HG03135 (cell line): ENCODE measurements around the gene NDST1.
"Not testable (repeated sequence)": the region's sequence is repeated elsewhere in the genome, so short reads cannot be mapped to it uniquely, and the experiment has no call there.

Experiments used
- ATAC-seq: cut with Tn5 transposase; IDR thresholded peaks from one replicate; pipeline ENCODE4 v1.9.1; 2021; ENCODE audit warnings: mild to moderate bottlenecking, moderate library complexity; ENCODE audit not compliant: unreplicated experiment

Gene NDST1

DNA sequence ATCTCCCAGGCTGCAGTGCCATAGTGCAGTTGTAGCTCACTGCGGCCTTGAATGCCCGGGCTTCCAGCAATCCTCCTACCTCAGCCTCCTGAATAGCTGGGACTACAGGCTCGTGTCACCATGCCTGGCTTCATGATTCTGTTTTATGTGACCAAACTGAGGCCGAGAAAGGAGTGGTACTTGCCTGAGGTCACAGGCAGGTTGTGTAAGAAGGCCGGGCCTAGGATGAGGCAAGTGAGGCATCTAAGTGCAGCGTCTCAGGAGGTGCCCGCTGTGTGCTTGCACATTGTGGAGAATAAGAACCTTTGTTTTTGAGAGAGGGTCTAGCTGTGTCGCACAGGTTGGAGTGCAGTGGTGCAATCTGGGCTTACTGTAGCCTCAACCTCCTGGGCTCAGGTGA lies 2.1 kb upstream of the NDST1 start:
- no peak for ATAC-seq

DNA sequence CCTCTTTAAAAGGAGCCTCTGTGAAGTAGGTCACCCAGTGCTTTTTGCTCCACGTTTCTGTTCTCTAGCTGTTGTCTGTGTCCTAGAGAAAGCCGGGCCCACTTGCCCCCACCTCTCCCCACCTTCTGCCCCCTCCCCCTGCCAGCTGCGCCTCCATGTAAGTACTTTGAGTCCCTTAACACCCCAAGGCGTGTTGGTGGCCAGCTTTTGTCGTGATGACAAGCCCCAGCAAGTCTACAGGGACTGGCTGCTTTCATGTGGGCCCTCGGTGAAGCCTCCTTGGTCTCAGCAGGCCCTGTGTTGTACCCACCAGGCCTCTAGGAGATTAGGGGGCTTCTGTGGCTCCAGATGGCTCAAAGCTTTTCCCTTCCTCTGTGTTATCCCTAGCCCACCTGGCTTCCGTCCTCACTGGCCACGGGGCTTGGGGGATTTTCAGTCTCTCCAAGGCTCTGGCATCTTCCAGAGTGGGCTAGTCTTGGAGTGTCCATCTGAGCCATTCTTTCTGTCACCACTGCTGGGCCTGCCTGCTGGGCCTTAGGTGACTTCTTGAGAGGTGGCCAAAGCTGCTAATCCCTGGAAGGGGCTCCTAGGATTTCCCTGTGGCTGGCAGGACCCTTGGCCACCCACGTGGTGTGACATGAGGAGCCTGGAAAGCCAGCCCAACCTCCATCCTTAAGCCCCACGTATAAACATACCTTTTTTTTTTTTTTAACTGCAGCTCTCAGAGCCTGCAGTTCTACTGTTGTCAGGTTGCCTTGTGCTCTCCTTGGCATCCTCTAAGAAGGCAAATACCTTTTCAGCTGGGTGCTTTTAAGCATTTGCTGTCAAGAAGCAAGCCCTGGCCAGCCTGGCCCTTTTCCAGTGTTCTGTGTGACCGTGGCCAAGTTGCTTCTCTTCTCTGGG lies 1.1 kb upstream of the NDST1 start:
- ATAC-seq = no peak

DNA sequence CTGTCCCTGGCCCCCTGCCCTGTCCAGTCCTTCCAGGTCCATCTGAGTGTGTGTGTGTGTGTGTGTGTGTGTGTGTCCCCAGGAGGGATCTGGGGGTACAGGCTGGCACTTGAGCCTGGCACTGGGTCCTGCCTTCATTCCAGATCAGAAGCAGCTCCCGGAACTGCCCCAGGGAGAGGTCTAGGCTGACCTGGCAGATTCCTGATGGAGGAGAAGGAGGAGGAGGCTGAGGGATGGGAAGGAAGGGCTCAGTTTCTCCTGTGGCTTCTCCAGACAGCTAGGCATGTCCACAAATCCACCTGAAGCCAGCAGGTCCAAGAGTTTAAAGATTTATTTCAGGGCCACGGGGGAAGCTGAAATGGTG lies 328 bp downstream of the NDST1 start:
- no peak for ATAC-seq

- ATAC-seq = no peak
These were observed 897 bp downstream of the NDST1 start for GRCh38 chr5:150508828-150509227.

GRCh38 chr5:150509992-150510391 lies 2.1 kb downstream of the NDST1 start:
- ATAC-seq = no peak

- no peak for ATAC-seq
These were observed 2.7 kb downstream of the NDST1 start for GRCh38 chr5:150510460-150511263.

GRCh38 chr5:150511578-150512367 lies 3.8 kb downstream of the NDST1 start:
- no peak for ATAC-seq

- ATAC-seq = no peak
These were observed 4.4 kb downstream of the NDST1 start for GRCh38 chr5:150512368-150512747.

DNA sequence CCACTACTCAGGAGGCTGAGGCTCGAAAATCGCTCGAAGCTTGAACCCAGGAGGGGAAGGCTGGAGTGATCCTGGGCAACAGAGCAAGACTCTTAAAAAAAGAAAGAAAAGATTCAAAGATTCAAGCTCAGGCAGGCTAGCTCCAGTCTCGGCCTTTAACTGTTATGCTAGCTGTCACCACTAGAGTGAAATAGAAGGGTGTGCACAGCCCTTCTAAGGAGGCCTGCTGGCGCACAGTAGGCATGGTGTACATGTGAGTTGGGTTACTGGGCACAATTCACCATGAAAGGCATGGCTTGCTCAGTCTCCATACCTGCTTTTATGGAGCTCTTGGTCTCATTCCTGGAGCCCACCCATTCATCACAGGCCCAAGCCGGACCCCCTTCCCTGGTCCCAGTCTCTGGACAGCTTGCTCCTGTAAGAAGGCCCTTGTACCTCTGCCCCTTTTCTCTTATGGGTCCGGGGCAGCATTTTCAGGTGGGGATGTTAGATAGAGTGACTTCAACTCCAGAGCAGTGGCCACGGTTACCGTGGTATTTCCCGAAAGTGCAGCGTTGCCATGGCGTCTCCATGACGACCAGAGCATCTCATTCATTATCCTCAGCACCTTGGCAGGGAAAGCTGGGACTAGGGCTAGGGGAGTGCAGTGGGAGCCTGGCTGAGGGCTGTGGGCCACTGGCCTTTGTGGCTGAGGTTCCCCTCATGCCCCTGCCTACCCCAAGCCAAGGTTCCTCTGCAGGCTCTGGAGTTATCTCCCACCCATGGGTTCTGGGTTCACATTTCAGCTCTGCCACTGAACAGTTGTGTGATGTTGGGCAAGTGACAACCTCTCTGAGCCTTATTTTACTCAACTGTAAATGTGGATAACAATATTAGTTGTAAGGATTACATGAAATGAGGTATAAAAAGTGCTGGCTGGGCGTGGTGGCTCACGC lies 5.7 kb downstream of the NDST1 start:
- ATAC-seq = no peak

DNA sequence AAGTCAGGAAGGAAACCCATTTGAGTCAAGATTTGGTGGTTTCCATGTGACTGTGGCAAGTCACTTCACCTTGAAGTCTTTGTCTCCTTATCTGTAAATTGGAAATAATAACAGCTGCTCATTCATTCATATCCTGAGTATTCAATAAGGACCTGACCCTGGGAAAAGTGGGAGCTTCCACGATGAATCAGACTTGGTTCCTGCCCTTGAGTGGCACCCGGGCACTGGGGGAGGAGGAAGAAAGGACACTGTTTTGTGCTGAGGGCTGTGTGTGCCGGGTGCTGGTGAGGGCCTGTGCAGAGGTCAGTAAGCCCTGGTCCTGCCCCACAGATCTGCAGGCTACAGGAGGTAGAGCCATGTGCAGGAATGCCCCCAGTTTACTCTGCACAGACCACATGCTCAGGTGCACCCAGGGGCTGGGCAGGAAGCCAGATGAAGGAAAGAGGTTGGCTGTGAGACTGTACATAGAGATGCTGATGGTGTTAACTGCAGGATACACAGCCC lies 6.8 kb downstream of the NDST1 start:
- ATAC-seq = no peak

GRCh38 chr5:150515446-150515845 lies 7.5 kb downstream of the NDST1 start:
- no peak for ATAC-seq

DNA sequence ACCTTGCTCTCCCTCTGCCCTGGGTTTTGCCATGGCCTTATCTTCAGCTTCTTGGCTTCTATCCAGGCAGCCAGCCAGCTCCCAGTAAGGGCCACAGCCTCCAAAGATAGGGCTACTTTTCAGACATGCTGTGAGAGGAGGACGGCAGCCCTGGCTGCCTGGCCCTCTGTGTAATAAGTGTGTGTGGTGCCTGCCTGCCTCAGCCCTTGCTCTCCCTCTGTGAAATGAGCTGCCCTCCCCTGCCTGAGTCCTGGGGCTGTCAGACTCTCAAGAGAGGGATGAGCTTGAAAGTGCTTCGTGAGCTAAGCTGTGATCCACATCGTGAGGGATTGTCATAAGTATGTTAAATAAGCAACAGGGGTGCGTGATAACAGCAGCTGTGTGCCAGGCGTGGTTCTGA lies 8.1 kb downstream of the NDST1 start:
- no peak for ATAC-seq

GRCh38 chr5:150517272-150518152 lies 9.6 kb downstream of the NDST1 start:
- no peak for ATAC-seq

DNA sequence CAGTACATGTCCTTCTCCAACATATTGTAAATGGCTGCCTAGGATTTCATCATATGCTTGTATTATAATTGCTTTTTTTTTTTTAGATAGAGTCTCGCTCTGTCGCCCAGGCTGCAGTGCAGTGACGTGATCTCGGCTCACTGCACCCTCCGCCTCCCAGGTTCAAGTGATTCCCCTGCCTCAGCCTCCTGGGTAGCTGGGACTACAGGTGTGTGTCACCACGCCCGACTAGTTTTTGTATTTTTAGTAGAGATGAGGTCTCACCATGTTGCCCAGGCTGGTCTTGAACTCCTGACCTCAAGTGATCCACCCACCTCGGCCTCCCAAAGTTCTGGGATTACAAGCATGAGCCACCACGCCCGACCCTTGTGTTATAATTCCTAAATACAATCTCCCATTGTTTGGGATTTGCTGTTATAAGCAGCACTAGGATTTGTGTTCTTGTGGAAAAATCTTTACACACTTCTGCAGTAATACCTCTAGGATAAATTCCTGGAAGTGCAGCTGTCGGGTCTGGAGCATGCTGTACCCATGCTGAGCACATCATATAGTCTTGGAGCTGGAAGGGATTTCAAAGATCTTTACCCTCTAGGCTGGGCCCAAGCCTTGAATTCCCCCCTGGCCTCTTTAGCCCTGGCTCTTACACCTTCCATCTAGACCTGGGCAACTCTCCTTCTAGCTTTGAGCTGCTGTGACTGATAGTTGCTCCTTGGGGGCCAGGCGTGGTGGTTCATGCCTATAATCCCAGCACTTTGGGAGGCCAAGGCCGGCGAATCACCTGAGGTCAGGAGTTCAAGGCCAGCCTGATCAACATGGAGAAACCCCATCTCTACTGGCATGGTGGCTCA lies 11.0 kb downstream of the NDST1 start:
- not testable (repeated sequence) for ATAC-seq

DNA sequence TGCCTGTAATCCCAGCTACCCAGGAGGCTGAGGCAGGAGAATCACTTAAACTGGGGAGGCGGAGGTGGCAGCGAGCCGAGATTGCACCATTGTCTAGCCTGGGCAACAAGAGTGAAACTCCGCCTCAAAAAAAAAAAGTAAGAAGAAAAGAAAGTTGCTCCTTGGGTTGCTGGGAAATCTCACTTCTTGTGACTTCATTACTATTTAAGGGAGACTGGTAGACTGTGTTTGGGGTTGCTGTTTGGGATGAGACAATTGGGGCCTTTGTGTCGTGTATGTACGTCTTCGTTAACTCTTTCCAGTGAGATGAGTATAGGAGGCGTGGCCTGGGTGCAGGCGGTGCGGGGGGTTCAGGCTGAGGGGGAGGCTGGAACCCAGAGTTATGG lies 11.6 kb downstream of the NDST1 start:
- ATAC-seq = no peak

DNA sequence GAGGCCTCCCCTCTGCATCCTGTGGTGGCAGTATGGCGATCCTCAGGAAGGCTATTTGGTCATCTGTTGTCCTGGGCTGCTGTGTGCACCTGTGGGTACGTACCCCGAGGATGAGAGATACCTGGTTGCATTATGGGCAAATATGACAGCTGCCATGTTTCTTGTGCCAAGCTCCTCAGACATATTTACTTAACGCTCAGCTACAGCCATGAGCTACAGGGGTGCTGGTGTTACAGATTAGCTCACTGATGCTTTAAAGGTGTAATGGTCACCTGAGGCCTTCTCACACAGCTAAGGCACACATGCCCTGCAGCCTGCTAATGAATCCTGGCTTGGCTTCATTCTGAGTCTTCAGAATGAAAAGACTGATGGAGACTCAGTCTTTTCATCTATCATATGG lies 12.0 kb downstream of the NDST1 start:
- no peak for ATAC-seq

DNA sequence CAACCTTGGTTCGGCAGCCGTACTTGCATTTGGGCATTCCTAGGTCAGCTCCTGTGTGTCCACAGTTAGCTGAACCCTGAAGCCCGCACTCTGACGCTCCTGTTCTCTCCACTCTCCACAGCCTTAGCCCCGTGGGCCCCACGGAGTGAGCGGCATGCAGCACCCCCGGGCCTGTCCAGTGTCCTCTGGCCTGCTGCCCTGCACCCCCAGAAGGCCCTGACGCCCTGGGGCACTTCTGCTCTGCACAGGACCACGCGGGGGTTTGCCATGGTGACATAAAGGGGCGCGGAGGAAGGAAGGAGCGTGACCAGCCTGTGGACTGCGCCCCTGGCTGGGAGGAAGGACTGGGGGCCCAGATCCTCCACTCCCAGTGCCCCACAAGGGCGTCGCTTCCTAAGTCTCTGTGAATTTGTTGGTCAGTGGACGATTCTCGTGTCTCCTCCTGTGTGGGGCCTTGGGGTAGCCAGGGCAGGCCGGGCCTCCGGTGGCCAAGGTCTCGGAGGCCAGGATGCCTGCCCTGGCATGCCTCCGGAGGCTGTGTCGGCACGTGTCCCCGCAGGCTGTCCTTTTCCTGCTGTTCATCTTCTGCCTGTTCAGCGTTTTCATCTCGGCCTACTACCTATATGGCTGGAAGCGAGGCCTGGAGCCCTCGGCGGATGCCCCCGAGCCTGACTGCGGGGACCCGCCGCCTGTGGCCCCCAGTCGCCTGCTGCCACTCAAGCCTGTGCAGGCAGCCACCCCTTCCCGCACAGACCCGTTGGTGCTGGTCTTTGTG lies 13.0 kb downstream of the NDST1 start:
- ATAC-seq = no peak

GRCh38 chr5:150521522-150521817 lies 13.5 kb downstream of the NDST1 start:
- no peak for ATAC-seq
